SK-N-SH (cell line): ENCODE measurements around the gene HEY2. TPM values are rescaled to one million over a fixed set of nuclear protein-coding genes. Genes with fewer than 3 reads are reported as not detected.

Experiments
- CTCF ChIA-PET: fragments of 300-600, 350-600 bp; formaldehyde crosslinking; extraction: SDS; loops from one replicate; lab custom pipeline; 2021; lab: Yijun Ruan, JAX
- POLR2A ChIA-PET: fragments of 350-600 bp; sonication (Branson Sonifier 250); formaldehyde crosslinking; extraction: SDS; loops from one replicate; lab custom pipeline; 2020; ENCODE audit warnings: antibody characterized with exemption, inconsistent platforms; lab: Yijun Ruan, JAX
- DNase-seq: peaks from one replicate; pipeline ENCODE4 v3.0.0; 2012
- H2AFZ ChIP-seq: fragments of 200-600 bp; sonication (generic); 2 replicates; pipeline ENCODE4 v1.8.1; 2016; ENCODE audit warnings: antibody characterized with exemption, mild to moderate bottlenecking, low read depth
- H3F3A ChIP-seq: fragments of 200-600 bp; sonication (generic); replicated peaks from 2 replicates; pipeline ENCODE3; 2016; ENCODE audit warnings: antibody characterized with exemption, mild to moderate bottlenecking; ENCODE audit not compliant: insufficient read depth
- H3K27ac ChIP-seq, 2 experiments: fragments of 200-500 bp in 1 of 2; fragments of 200-600 bp in 1 of 2; sonication (Bioruptor generic) in 1 of 2; sonication (generic), shearing (Covaris generic) in 1 of 2; 2 replicates each; pipeline versions ENCODE4 v1.5.1 to v1.6.1; 2014 to 2016; ENCODE audit warnings: low read depth in 2 of 2, inconsistent platforms in 1 of 2, low read length in 1 of 2, mild to moderate bottlenecking in 1 of 2, mixed read lengths in 1 of 2
- H3K27me3 ChIP-seq: fragments of 200-600 bp; sonication (generic), shearing (Covaris generic); 2 replicates; pipeline ENCODE4 v1.6.1; 2016; ENCODE audit warnings: mixed run types; ENCODE audit not compliant: insufficient read depth
- H3K36me3 ChIP-seq, 2 experiments: fragments of 200-500 bp in 1 of 2; fragments of 200-600 bp in 1 of 2; sonication (Bioruptor generic) in 1 of 2; sonication (generic) in 1 of 2; replicated peaks in 1 of 2; 2 replicates each; pipeline versions ENCODE3 to v1.5.1; 2014 to 2016; ENCODE audit warnings: low read length in 1 of 2, mild to moderate bottlenecking in 1 of 2; ENCODE audit not compliant: insufficient read depth in 2 of 2, control insufficient read depth in 1 of 2
- H3K4me1 ChIP-seq, 2 experiments: fragments of 200-500 bp in 1 of 2; fragments of 200-600 bp in 1 of 2; sonication (Bioruptor generic) in 1 of 2; sonication (generic), shearing (Covaris generic) in 1 of 2; 2 replicates each; pipeline versions ENCODE4 v1.5.1 to v1.6.1; 2014 to 2016; ENCODE audit warnings: low read depth in 1 of 2, low read length in 1 of 2, mixed run types in 1 of 2; ENCODE audit not compliant: insufficient read depth in 2 of 2, control insufficient read depth in 1 of 2
- H3K4me2 ChIP-seq: fragments of 200-600 bp; sonication (generic), shearing (Covaris generic); 2 replicates; pipeline ENCODE4 v1.6.1; 2017; ENCODE audit warnings: mixed run types
- H3K4me3 ChIP-seq, 2 experiments: fragments of 200-500 bp in 1 of 2; fragments of 200-600 bp in 1 of 2; sonication (Bioruptor generic) in 1 of 2; sonication (generic), shearing (Covaris generic) in 1 of 2; 2 replicates each; pipeline versions ENCODE4 v1.5.1 to v1.8.1; 2014 to 2016; ENCODE audit warnings: low read depth in 2 of 2, inconsistent platforms in 1 of 2, low read length in 1 of 2, mild to moderate bottlenecking in 1 of 2, mixed read lengths in 1 of 2, moderate library complexity in 1 of 2
- H3K79me2 ChIP-seq: fragments of 200-600 bp; sonication (generic); 2 replicates; pipeline ENCODE4 v1.8.1; 2017; ENCODE audit warnings: mild to moderate bottlenecking; ENCODE audit not compliant: insufficient read depth
- H3K9ac ChIP-seq: fragments of 200-600 bp; sonication (generic); 2 replicates; pipeline ENCODE4 v1.6.1; 2017; ENCODE audit warnings: mixed run types
- H3K9me2 ChIP-seq: fragments of 200-600 bp; sonication (generic); 2 replicates; pipeline ENCODE4 v1.6.1; 2017; ENCODE audit warnings: mixed run types
- H3K9me3 ChIP-seq: fragments of 200-600 bp; sonication (generic); 2 replicates; pipeline ENCODE4 v1.6.1; 2017; ENCODE audit warnings: mixed run types, mild to moderate bottlenecking, moderate library complexity
- H4K20me1 ChIP-seq: fragments of 200-600 bp; sonication (generic); 2 replicates; pipeline ENCODE4 v1.6.1; 2017; ENCODE audit warnings: mild to moderate bottlenecking, mixed run types; ENCODE audit not compliant: insufficient read depth
- CHD2 ChIP-seq: fragments of 150-350 bp; IDR thresholded peaks from 2 replicates; pipeline ENCODE4 v1.6.1; 2018; ENCODE audit warnings: low read length; ENCODE audit not compliant: partially characterized antibody
- EP300 ChIP-seq, 2 experiments: IDR thresholded peaks; 2 replicates each; pipeline versions ENCODE4 v1.4.0 to v1.6.1; 2012; ENCODE audit warnings: borderline replicate concordance in 1 of 2, low read depth in 1 of 2, low read length in 1 of 2
- EZH2phosphoT487 ChIP-seq: fragments of 200-600 bp; sonication (generic); IDR thresholded peaks from 2 replicates; pipeline ENCODE4 v1.6.1; 2017; ENCODE audit warnings: low read depth, mixed run types, mild to moderate bottlenecking, antibody characterized with exemption, moderate library complexity, borderline replicate concordance
- FOSL2 ChIP-seq: IDR thresholded peaks from 2 replicates; pipeline ENCODE4 v1.4.0; 2012; ENCODE audit warnings: low read depth, mild to moderate bottlenecking, moderate library complexity, borderline replicate concordance
- FOXJ3 ChIP-seq: sonication (generic); formaldehyde crosslinking; IDR thresholded peaks from 2 replicates; pipeline ENCODE4 v1.5.1; 2020; ENCODE audit warnings: mild to moderate bottlenecking, missing genetic modification reagents
- GATA2 ChIP-seq: sonication (generic); formaldehyde crosslinking; IDR thresholded peaks from 2 replicates; pipeline ENCODE4 v1.5.0; 2020; ENCODE audit warnings: mild to moderate bottlenecking, missing genetic modification reagents
- JUND ChIP-seq: IDR thresholded peaks from 2 replicates; pipeline ENCODE4 v1.4.0; 2012
- MAX ChIP-seq: IDR thresholded peaks from 2 replicates; pipeline ENCODE4 v1.4.0; 2012; ENCODE audit warnings: low read depth
- MEF2A ChIP-seq: IDR thresholded peaks from 2 replicates; pipeline ENCODE4 v1.4.0; 2012; ENCODE audit warnings: low read depth, borderline replicate concordance
- MXI1 ChIP-seq: IDR thresholded peaks from 2 replicates; pipeline ENCODE4 v1.6.1; 2012; ENCODE audit warnings: mild to moderate bottlenecking, low read depth, low read length, improper control_type of control experiment
- NRF1 ChIP-seq: IDR thresholded peaks from 2 replicates; pipeline ENCODE4 v1.6.1; 2012; ENCODE audit warnings: low read depth, mild to moderate bottlenecking, low read length
- REST ChIP-seq: IDR thresholded peaks from 2 replicates; pipeline ENCODE4 v1.6.1; 2012; ENCODE audit warnings: mild to moderate bottlenecking, low read depth, low read length, moderate library complexity
- RFX5 ChIP-seq: IDR thresholded peaks from 2 replicates; pipeline ENCODE4 v1.6.1; 2012; ENCODE audit warnings: mild to moderate bottlenecking, improper control_type of control experiment, low read length
- RXRA ChIP-seq: IDR thresholded peaks from 2 replicates; pipeline ENCODE4 v1.4.0; 2012; ENCODE audit warnings: low read depth, mild to moderate bottlenecking, borderline replicate concordance
- TCF12 ChIP-seq: IDR thresholded peaks from 2 replicates; pipeline ENCODE4 v1.4.0; 2012
- YY1 ChIP-seq: IDR thresholded peaks from 2 replicates; pipeline ENCODE4 v1.4.0; 2012; ENCODE audit warnings: low read depth, mild to moderate bottlenecking
- ZBTB33 ChIP-seq: IDR thresholded peaks from 2 replicates; pipeline ENCODE4 v1.4.0; 2012; ENCODE audit warnings: low read depth, borderline replicate concordance
- WGBS: methylation state at CpG from one replicate; pipeline ENCODE4 v1.1.6; 2017; ENCODE audit warnings: low lambda C conversion rate; 5-methylcytosine and 5-hydroxymethylcytosine counted together
- polyA plus RNA-seq, 3 experiments: library from polyadenylated mRNA; depleted of rRNA; stranded (reverse); fragments of >200 nt; gene quantifications; 2 replicates each; pipeline ENCODE4 v1.2.3, GENCODE V29; 2012
- TF ChIP-seq, protein P1 (sequence below): IDR thresholded peaks from 2 replicates; pipeline ENCODE4 v1.4.0; 2012; ENCODE audit warnings: low read depth, borderline replicate concordance
- TF ChIP-seq, protein P2 (sequence below): fragments of 150-350 bp; IDR thresholded peaks from 2 replicates; pipeline ENCODE4 v1.6.1; 2016; ENCODE audit warnings: mild to moderate bottlenecking, low read depth, low read length

The HEY2 gene
- polyA plus RNA-seq, 1 of the 3 experiments (the other 2 are of a cell fraction) = not detected

GRCh38 chr6:125765944-125766343 lies 16.5 kb downstream of the HEY2 start:
- POLR2A ChIA-PET = no interaction called here
- H2AFZ ChIP-seq = no peak overlapping the region
- no peak for TF ChIP-seq YY1
- TF ChIP-seq MXI1 = no peak
- TF ChIP-seq MAX = no peak
- no peak for TF ChIP-seq FOSL2
- TF ChIP-seq EP300 (IDR thresholded peaks at IDR 0.05; ENCODE audit: borderline replicate concordance in 1 of 2, low read depth in 1 of 2, low read length in 1 of 2) = no peak
- TF ChIP-seq, protein P1, sequence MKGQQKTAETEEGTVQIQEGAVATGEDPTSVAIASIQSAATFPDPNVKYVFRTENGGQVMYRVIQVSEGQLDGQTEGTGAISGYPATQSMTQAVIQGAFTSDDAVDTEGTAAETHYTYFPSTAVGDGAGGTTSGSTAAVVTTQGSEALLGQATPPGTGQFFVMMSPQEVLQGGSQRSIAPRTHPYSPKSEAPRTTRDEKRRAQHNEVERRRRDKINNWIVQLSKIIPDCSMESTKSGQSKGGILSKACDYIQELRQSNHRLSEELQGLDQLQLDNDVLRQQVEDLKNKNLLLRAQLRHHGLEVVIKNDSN = no peak
- no peak for TF ChIP-seq TCF12
- TF ChIP-seq EZH2phosphoT487 = no peak
- CTCF ChIA-PET = interaction anchor here (0.8 to 5.0 kb wide), 6 partner anchors 12 to 456 kb away, joined by 3 to 24 read pairs (median 12); no protein-coding TSS in a partner anchor
- H3K79me2 ChIP-seq = no peaks in the 10 kb centered on the region
- H3K27ac ChIP-seq = no peak overlapping the region
- H3K9ac ChIP-seq = no peak overlapping the region
- H3K36me3 ChIP-seq = no peaks in the 10 kb centered on the region
- WGBS = 0% methylated on average over 1 of the region's 1 CpG
- no peaks in the 10 kb centered on the region for H3F3A ChIP-seq
- H3K4me1 ChIP-seq = no peaks in the 10 kb centered on the region
- H3K4me2 ChIP-seq = no peak overlapping the region
- no peak for DNase-seq
- peaks cover 43% of the 10 kb centered on the region for H3K27me3 ChIP-seq
- H3K4me3 ChIP-seq = no peak overlapping the region
- H4K20me1 ChIP-seq = no peaks in the 10 kb centered on the region
- no peaks in the 10 kb centered on the region for H3K9me2 ChIP-seq
- H3K9me3 ChIP-seq = no peaks in the 10 kb centered on the region

- ChIA-PET CTCF (interaction anchor here (0.7 to 5.0 kb wide), 4 partner anchors 25 to 457 kb away, joined by 3 to 24 read pairs (median 15); no protein-coding TSS in a partner anchor), POLR2A (no interaction called here)
- Histone ChIP-seq H2AFZ (no peak overlapping the region), H4K20me1 (no peaks in the 10 kb centered on the region), H3K9me2 (no peaks in the 10 kb centered on the region), H3F3A (no peaks in the 10 kb centered on the region), H3K9me3 (no peaks in the 10 kb centered on the region), H3K9ac (no peak overlapping the region), H3K36me3 (no peaks in the 10 kb centered on the region), H3K4me3 (no peak overlapping the region), H3K4me2 (no peak overlapping the region), H3K27me3 (peaks cover 42% of the 10 kb centered on the region), H3K79me2 (no peaks in the 10 kb centered on the region), H3K4me1 (no peaks in the 10 kb centered on the region), H3K27ac (no peak overlapping the region)
- WGBS = 3% methylated on average over 4 of the region's 4 CpGs
- no peak for DNase-seq
- no peak for TF ChIP-seq FOXJ3 (CRISPR knock-in tag)
- no peak for TF ChIP-seq REST
- no peak for TF ChIP-seq NRF1
- no peak for TF ChIP-seq GATA2 (CRISPR knock-in tag)
- no peak for TF ChIP-seq YY1
- TF ChIP-seq ZBTB33 = no peak
- no peak for TF ChIP-seq RXRA
- no peak for TF ChIP-seq MXI1
- no peak for TF ChIP-seq MEF2A
- no peak for TF ChIP-seq CHD2
- no peak for TF ChIP-seq JUND
- TF ChIP-seq RFX5 = no peak
- TF ChIP-seq, protein P1 = no peak
- no peak for TF ChIP-seq EZH2phosphoT487
- TF ChIP-seq, protein P2, sequence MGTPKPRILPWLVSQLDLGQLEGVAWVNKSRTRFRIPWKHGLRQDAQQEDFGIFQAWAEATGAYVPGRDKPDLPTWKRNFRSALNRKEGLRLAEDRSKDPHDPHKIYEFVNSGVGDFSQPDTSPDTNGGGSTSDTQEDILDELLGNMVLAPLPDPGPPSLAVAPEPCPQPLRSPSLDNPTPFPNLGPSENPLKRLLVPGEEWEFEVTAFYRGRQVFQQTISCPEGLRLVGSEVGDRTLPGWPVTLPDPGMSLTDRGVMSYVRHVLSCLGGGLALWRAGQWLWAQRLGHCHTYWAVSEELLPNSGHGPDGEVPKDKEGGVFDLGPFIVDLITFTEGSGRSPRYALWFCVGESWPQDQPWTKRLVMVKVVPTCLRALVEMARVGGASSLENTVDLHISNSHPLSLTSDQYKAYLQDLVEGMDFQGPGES = no peak
- no peak for TF ChIP-seq FOSL2
Observed at GRCh38 chr6:125766641-125767040, 17.2 kb downstream of the HEY2 start.
